DOHH2 (cell line): Measurements from ENCODE around the gene COL2A1.

Experiments used
- EZH2phosphoT487 ChIP-seq: fragments of 200-600 bp; sonication (generic); IDR thresholded peaks from 2 replicates; pipeline ENCODE4 v1.6.1; 2017; ENCODE audit warnings: borderline replicate concordance, mild to moderate bottlenecking, antibody characterized with exemption, low read length, moderate library complexity, mixed read lengths
- TF ChIP-seq, protein P1 (sequence below): fragments of 200-600 bp; sonication (generic); IDR thresholded peaks from one replicate; pipeline ENCODE4 v1.5.1; 2014; ENCODE audit warnings: antibody characterized with exemption, mild to moderate bottlenecking, low read depth, low read length; ENCODE audit not compliant: poor library complexity, severe bottlenecking

- TF ChIP-seq, protein P1, sequence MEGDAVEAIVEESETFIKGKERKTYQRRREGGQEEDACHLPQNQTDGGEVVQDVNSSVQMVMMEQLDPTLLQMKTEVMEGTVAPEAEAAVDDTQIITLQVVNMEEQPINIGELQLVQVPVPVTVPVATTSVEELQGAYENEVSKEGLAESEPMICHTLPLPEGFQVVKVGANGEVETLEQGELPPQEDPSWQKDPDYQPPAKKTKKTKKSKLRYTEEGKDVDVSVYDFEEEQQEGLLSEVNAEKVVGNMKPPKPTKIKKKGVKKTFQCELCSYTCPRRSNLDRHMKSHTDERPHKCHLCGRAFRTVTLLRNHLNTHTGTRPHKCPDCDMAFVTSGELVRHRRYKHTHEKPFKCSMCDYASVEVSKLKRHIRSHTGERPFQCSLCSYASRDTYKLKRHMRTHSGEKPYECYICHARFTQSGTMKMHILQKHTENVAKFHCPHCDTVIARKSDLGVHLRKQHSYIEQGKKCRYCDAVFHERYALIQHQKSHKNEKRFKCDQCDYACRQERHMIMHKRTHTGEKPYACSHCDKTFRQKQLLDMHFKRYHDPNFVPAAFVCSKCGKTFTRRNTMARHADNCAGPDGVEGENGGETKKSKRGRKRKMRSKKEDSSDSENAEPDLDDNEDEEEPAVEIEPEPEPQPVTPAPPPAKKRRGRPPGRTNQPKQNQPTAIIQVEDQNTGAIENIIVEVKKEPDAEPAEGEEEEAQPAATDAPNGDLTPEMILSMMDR, result no peak
- no peak for TF ChIP-seq EZH2phosphoT487
Measured at GRCh38 chr12:47975036-47975620, 29.1 kb downstream of the COL2A1 start.
